ENCODE data around the gene ABCB6.

- no peak for TF ChIP-seq CTCF (conservative IDR thresholded peaks at IDR 0.05 in 1 of 2, IDR thresholded peaks at IDR 0.05 in 1 of 2; ENCODE audit: extremely low read depth in 1 of 2, insufficient read depth in 1 of 2, low read depth in 1 of 2, low read length in 2 of 2)
- no peak for TF ChIP-seq EZH2 (IDR thresholded peaks at IDR 0.05; ENCODE audit: borderline replicate concordance, low read length)
Measured at GRCh38 chr2:219174801-219175200, 44.0 kb downstream of the ABCB6 start.
